Vagina (tissue), 2 donors: ENCODE measurements around the gene CIDEB. TPM values are rescaled to one million over a fixed set of nuclear protein-coding genes. Genes with fewer than 3 reads are reported as not detected.

ENCODE experiments used
- DNase-seq, 2 donors: peaks; one replicate each; pipeline ENCODE4 v3.0.0-alpha.2; 2017; ENCODE audit errors: extremely low spot score in 2 of 2
- H3K27ac ChIP-seq: fragments of 200-600 bp; sonication (generic); one replicate; pipeline ENCODE4 v1.5.1; 2019
- H3K27me3 ChIP-seq: fragments of 200-600 bp; sonication (generic); one replicate; pipeline ENCODE4 v1.5.1; 2019
- H3K36me3 ChIP-seq, 2 donors: fragments of 200-600 bp; sonication (generic); one replicate each; pipeline ENCODE4 v1.5.1; 2017 to 2019
- H3K4me1 ChIP-seq: fragments of 200-600 bp; sonication (generic); one replicate; pipeline ENCODE4 v1.5.1; 2019
- H3K4me3 ChIP-seq, 2 donors: fragments of 200-600 bp; sonication (generic); 1 replicate in 1 of 2; 2 replicates in 1 of 2; pipeline ENCODE4 v1.5.1; 2016 to 2019
- H3K9me3 ChIP-seq: fragments of 200-600 bp; sonication (generic); one replicate; pipeline ENCODE4 v1.5.1; 2019
- POLR2A ChIP-seq, 2 donors: fragments of 450-650 bp; IDR thresholded peaks; one replicate each; pipeline ENCODE4 v1.6.1; 2017; ENCODE audit warnings: antibody characterized with exemption in 2 of 2, mild to moderate bottlenecking in 2 of 2, moderate library complexity in 2 of 2
- POLR2AphosphoS5 ChIP-seq, 2 donors: sonication (generic); formaldehyde crosslinking; IDR thresholded peaks; one replicate each; pipeline ENCODE4 v1.9.0; 2017; ENCODE audit warnings: antibody characterized with exemption in 2 of 2, mild to moderate bottlenecking in 2 of 2, low read depth in 1 of 2; ENCODE audit not compliant: insufficient read depth in 1 of 2
- intact Hi-C: fragments of 100-400 bp; cut with DNase I; formaldehyde crosslinking; loops from one replicate; pipeline ENCODE4 v1.15.1; 2023
- total RNA-seq: library from RNA; depleted of rRNA; stranded (reverse); fragments of >200 nt; gene quantifications from one replicate; pipeline ENCODE4 v1.2.3, GENCODE V29; 2016
- TF ChIP-seq, protein P1 (sequence below), 3 experiments: fragments of 450-650 bp in 2 of 3; fragments of 200-600 bp in 1 of 3; sonication (generic) in 1 of 3; IDR thresholded peaks; one replicate each; pipeline ENCODE4 v1.5.1; 2017 to 2019; ENCODE audit warnings: antibody characterized with exemption in 3 of 3, mild to moderate bottlenecking in 2 of 3, moderate library complexity in 2 of 3

Gene CIDEB
- total RNA-seq, 1 donor from 2014 or later, result 16.0 TPM

- Histone ChIP-seq H3K9me3 (no peaks in the 10 kb centered on the region), H3K36me3 (peaks cover 0 to 17% of the 10 kb centered on the region in 2 donors), H3K4me3 (peak overlapping the region in 1 of 2 donors; percentile 26), H3K4me1 (peaks cover 11% of the 10 kb centered on the region), H3K27me3 (no peaks in the 10 kb centered on the region), H3K27ac (no peak overlapping the region)
- no peak for DNase-seq
- intact Hi-C loops, result no loop called here
- TF ChIP-seq, protein P1, sequence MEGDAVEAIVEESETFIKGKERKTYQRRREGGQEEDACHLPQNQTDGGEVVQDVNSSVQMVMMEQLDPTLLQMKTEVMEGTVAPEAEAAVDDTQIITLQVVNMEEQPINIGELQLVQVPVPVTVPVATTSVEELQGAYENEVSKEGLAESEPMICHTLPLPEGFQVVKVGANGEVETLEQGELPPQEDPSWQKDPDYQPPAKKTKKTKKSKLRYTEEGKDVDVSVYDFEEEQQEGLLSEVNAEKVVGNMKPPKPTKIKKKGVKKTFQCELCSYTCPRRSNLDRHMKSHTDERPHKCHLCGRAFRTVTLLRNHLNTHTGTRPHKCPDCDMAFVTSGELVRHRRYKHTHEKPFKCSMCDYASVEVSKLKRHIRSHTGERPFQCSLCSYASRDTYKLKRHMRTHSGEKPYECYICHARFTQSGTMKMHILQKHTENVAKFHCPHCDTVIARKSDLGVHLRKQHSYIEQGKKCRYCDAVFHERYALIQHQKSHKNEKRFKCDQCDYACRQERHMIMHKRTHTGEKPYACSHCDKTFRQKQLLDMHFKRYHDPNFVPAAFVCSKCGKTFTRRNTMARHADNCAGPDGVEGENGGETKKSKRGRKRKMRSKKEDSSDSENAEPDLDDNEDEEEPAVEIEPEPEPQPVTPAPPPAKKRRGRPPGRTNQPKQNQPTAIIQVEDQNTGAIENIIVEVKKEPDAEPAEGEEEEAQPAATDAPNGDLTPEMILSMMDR (IDR thresholded peaks at IDR 0.05), result no peak
- TF ChIP-seq POLR2A (IDR thresholded peaks at IDR 0.05) (no peak), POLR2AphosphoS5 (IDR thresholded peaks at IDR 0.05; ENCODE audit: insufficient read depth in 1 of 2, low read depth in 1 of 2) (no peak)
Observed at GRCh38 chr14:24261969-24262327, 45.8 kb downstream of the CIDEB start.

DNA sequence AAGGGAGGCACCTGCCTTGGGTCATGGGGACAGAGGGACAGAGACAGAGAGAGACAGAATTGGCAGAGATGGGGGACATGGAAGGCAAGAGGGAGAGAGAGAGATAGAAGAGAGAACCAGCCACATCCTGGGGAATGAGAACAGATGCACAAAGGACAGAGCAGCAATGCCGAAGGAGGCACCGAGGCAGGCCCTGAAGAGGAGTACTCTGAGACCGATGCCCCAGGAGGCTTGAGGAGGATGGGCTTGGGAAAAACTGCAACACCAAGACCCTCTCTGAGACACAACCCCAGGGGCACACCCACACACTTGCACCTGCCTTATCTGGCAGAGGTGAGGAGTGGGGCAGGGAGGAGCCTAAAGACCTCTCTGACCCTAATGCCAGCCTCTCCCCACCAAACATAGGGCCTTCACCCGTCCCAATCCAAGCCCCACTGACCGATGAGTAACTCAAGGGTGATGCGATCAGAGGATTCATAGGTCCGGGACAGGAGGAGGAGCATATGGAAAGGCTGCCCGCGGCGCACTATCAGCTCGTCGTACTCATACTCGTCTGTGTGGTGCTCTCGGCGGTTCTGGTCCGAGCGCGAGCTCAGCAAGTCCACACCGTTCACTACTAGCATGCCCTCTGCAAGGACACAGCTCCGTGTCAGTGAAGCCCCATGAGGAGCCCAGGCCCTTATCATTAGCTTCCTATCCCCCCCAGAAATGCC, 46.4 kb downstream of the CIDEB start:
- Histone ChIP-seq H3K4me3 (peak overlapping the region in 1 of 2 donors; percentile 26), H3K27ac (no peak overlapping the region), H3K27me3 (no peaks in the 10 kb centered on the region), H3K36me3 (peaks cover 0 to 12% of the 10 kb centered on the region in 2 donors), H3K4me1 (peaks cover 11% of the 10 kb centered on the region), H3K9me3 (no peaks in the 10 kb centered on the region)
- intact Hi-C loops, result no loop called here
- no peak for TF ChIP-seq POLR2A (IDR thresholded peaks at IDR 0.05)
- DNase-seq, result no peak

- peaks cover 0 to 7% of the 10 kb centered on the region in 2 donors for H3K36me3 ChIP-seq
- TF ChIP-seq POLR2A (IDR thresholded peaks at IDR 0.05), result no peak
- no peak for TF ChIP-seq POLR2AphosphoS5 (IDR thresholded peaks at IDR 0.05; ENCODE audit: insufficient read depth in 1 of 2, low read depth in 1 of 2)
- TF ChIP-seq, protein P1 (IDR thresholded peaks at IDR 0.05), result no peak
- peak overlapping the region in 1 of 2 donors; percentile 26 for H3K4me3 ChIP-seq
- no peaks in the 10 kb centered on the region for H3K9me3 ChIP-seq
- H3K27me3 ChIP-seq, result no peaks in the 10 kb centered on the region
- no peak overlapping the region for H3K27ac ChIP-seq
- intact Hi-C loops, result no loop called here
- H3K4me1 ChIP-seq, result peaks cover 11% of the 10 kb centered on the region
- DNase-seq, result no peak
Observed at GRCh38 chr14:24260780-24261157, 47.0 kb downstream of the CIDEB start.

DNA sequence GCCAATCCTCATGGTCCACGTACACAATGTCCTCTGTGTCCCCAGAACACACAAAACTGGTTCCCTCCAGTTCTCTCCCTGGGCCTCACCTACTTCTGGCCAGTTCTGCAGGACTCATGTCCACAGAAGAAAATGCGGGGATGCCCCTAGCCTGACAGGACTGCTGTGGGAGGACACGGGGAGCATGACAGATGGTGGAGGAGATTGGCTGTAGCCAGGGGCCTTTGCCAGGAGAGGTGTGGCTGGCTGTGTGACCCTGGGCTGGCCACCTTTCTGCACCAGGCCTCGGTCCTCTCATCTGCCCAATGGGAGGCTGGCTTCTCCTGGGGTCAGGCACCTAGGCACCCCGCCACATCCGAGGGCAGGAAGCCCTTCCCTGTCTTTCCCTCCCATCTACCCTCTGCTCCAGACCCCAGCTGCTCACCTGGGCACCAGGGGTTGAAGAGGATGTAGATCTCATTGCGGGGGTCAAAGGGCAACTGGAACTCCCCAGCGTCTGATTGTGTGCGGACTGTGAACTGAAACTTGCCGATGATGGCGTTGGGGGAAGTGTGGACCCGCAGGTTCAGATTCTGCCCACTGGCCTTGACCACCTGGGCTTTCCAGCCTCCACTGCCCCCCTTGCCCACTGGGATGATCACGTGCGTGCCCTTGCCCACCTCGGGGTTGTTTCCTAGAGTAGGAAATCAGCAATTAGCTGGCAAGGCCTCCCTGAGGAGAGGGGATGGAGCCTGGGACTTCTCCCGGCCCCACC, 47.6 kb downstream of the CIDEB start:
- H3K27ac ChIP-seq, result no peak overlapping the region
- H3K4me1 ChIP-seq, result peaks cover 11% of the 10 kb centered on the region
- intact Hi-C loops, result no loop called here
- no peaks in the 10 kb centered on the region for H3K27me3 ChIP-seq
- DNase-seq, result no peak
- H3K36me3 ChIP-seq, result peaks cover 0 to 1% of the 10 kb centered on the region in 2 donors
- no peak overlapping the region for H3K4me3 ChIP-seq
- H3K9me3 ChIP-seq, result no peaks in the 10 kb centered on the region
- no peak for TF ChIP-seq POLR2A (IDR thresholded peaks at IDR 0.05)
- TF ChIP-seq POLR2AphosphoS5 (IDR thresholded peaks at IDR 0.05; ENCODE audit: insufficient read depth in 1 of 2, low read depth in 1 of 2), result no peak
- TF ChIP-seq, protein P1 (IDR thresholded peaks at IDR 0.05), result no peak

DNA sequence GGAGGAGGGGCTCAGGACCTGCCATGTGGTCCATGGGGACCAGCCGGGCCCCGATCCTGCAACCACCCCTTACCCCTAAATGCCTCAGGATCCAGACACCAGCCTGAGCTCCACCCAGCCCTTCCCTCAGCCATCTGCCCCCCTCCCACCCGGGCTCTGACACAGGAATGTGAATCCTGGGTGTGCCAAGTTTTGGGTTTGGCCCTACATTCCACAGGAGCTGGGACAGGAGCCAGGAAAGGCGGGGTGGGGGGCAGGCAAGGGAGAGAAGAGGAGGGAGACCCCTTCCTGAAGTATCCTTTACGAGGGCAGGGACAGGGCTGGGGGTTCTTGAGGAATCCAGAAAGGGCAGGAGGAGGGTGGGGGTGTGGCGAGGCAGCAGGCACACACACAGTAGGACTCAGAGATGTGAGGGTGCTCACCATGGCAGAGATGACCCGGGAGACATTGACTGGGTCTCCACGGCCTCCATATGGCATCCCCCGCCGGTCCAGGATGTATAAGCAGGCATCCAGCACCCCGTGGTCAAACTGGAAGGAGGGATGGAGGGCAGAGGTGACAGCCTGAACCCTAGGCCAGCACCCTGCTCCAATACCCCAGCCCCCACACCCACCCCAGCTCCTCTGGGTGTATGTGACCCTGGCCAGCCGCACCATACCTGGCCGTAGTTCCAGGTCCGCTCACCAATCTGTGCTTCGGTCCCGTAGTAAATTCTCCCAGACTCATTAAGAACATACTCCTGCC, 48.3 kb downstream of the CIDEB start:
- H3K4me1 ChIP-seq, result peaks cover 11% of the 10 kb centered on the region
- TF ChIP-seq, protein P1 (IDR thresholded peaks at IDR 0.05), result no peak
- TF ChIP-seq POLR2A (IDR thresholded peaks at IDR 0.05) (no peak), POLR2AphosphoS5 (IDR thresholded peaks at IDR 0.05; ENCODE audit: insufficient read depth in 1 of 2, low read depth in 1 of 2) (no peak)
- no peak overlapping the region for H3K4me3 ChIP-seq
- no peaks in the 10 kb centered on the region for H3K9me3 ChIP-seq
- no peaks in the 10 kb centered on the region for H3K36me3 ChIP-seq
- no peak for DNase-seq
- intact Hi-C loops, result no loop called here
- no peak overlapping the region for H3K27ac ChIP-seq
- H3K27me3 ChIP-seq, result no peaks in the 10 kb centered on the region
